H1 (cell line): ENCODE results near the gene LSG1. TPM values are rescaled to one million over a fixed set of nuclear protein-coding genes. Genes with fewer than 3 reads are reported as not detected.
A peak's percentile ranks its signal among the peaks of the same experiment; 100 is the strongest.

ENCODE experiments used
- CTCF ChIA-PET: fragments of 300-600 bp; sonication (Branson Sonifier 250); formaldehyde crosslinking; loops from one replicate; lab custom pipeline; 2021; ENCODE audit not compliant: partially characterized antibody; lab: Charles Lee
- POLR2A ChIA-PET: fragments of 300-600 bp; sonication (Branson Sonifier 250); formaldehyde crosslinking; loops from one replicate; lab custom pipeline; 2021; ENCODE audit warnings: inconsistent platforms; ENCODE audit not compliant: partially characterized antibody; lab: Charles Lee
- DNase-seq, 2 experiments: peaks; one replicate each; pipeline versions ENCODE4 v3.0.0 to v3.0.0-alpha.2; 2010 to 2022; ENCODE audit warnings: low spot score in 2 of 2, low read depth in 1 of 2, mixed read lengths in 1 of 2
- FAIRE-seq: peaks from 2 replicates; lab custom pipeline; 2011; peaks lifted over from hg19 to GRCh38; lab: Jason Lieb, UNC
- H2AFZ ChIP-seq: 2 replicates; pipeline ENCODE4 v1.8.1; 2012; ENCODE audit warnings: low read length, inconsistent platforms
- H2AK5ac ChIP-seq: 2 replicates; pipeline ENCODE4 v1.6.1; 2013; ENCODE audit warnings: low read depth, low read length
- H2BK120ac ChIP-seq: replicated peaks from 2 replicates; pipeline ENCODE3; 2013; ENCODE audit warnings: low read depth, low read length, inconsistent platforms
- H2BK12ac ChIP-seq: 2 replicates; pipeline ENCODE4 v1.6.1; 2013; ENCODE audit warnings: low read depth, low read length
- H2BK15ac ChIP-seq: 2 replicates; pipeline ENCODE4 v1.6.1; 2013; ENCODE audit warnings: low read length
- H2BK20ac ChIP-seq: 2 replicates; pipeline ENCODE4 v1.6.1; 2013; ENCODE audit warnings: low read length
- H2BK5ac ChIP-seq: 2 replicates; pipeline ENCODE4 v1.6.1; 2013; ENCODE audit warnings: low read depth, low read length
- H3K14ac ChIP-seq: 2 replicates; pipeline ENCODE4 v1.6.1; 2013; ENCODE audit warnings: inconsistent platforms; ENCODE audit not compliant: insufficient read length
- H3K18ac ChIP-seq: 2 replicates; pipeline ENCODE4 v1.6.1; 2013; ENCODE audit warnings: low read length; ENCODE audit errors: extremely low read depth
- H3K23ac ChIP-seq: 2 replicates; pipeline ENCODE4 v1.6.1; 2013; ENCODE audit warnings: inconsistent platforms; ENCODE audit not compliant: insufficient read length
- H3K23me2 ChIP-seq: 2 replicates; pipeline ENCODE4 v1.6.1; 2013; ENCODE audit warnings: low read depth, low read length
- H3K27ac ChIP-seq: 2 replicates; pipeline ENCODE4 v1.6.1; 2011; ENCODE audit warnings: low read depth, low read length, inconsistent platforms
- H3K27me3 ChIP-seq, 4 experiments: replicated peaks in 1 of 4; 1 replicate in 1 of 4; 2 replicates in 3 of 4; pipeline versions ENCODE4 v1.6.1 to v1.8.1; 2011 to 2013; ENCODE audit warnings: low read length in 3 of 4, mild to moderate bottlenecking in 3 of 4, inconsistent platforms in 2 of 4, mixed read lengths in 2 of 4, moderate library complexity in 1 of 4; ENCODE audit not compliant: control insufficient read depth in 3 of 4, insufficient read depth in 3 of 4; ENCODE audit errors: extremely low read depth in 1 of 4
- H3K36me3 ChIP-seq, 4 experiments: 2 replicates each; pipeline versions ENCODE4 v1.6.1 to v1.8.1; 2011 to 2013; ENCODE audit warnings: mild to moderate bottlenecking in 4 of 4, low read length in 3 of 4, moderate library complexity in 2 of 4, control low read depth in 1 of 4, inconsistent platforms in 1 of 4; ENCODE audit not compliant: insufficient read depth in 4 of 4, control insufficient read depth in 2 of 4
- H3K4ac ChIP-seq: replicated peaks from 2 replicates; pipeline ENCODE3; 2013; ENCODE audit warnings: low read length, low read depth, mixed read lengths, inconsistent platforms; ENCODE audit not compliant: insufficient read length
- H3K4me1 ChIP-seq, 4 experiments: replicated peaks in 1 of 4; 1 replicate in 1 of 4; 2 replicates in 3 of 4; pipeline versions ENCODE4 v1.6.1 to v1.8.1; 2011 to 2013; ENCODE audit warnings: low read length in 3 of 4, inconsistent platforms in 2 of 4, mixed read lengths in 1 of 4; ENCODE audit not compliant: insufficient read depth in 4 of 4, control insufficient read depth in 3 of 4
- H3K4me2 ChIP-seq, 2 experiments: 2 replicates each; pipeline versions ENCODE4 v1.6.1 to v1.8.1; 2011 to 2013; ENCODE audit warnings: low read depth in 2 of 2, low read length in 2 of 2, control low read depth in 1 of 2, inconsistent platforms in 1 of 2, mild to moderate bottlenecking in 1 of 2; ENCODE audit not compliant: insufficient read depth in 1 of 2
- H3K4me3 ChIP-seq, 4 experiments: fragments of 200-600, 300-600 bp in 1 of 4; sonication (generic), shearing (Covaris generic), sonication (Bioruptor Twin) in 1 of 4; 2 replicates each; pipeline versions ENCODE4 v1.5.1 to v1.8.1; 2011 to 2016; ENCODE audit warnings: low read length in 4 of 4, low read depth in 3 of 4, control low read depth in 2 of 4, inconsistent platforms in 2 of 4, mild to moderate bottlenecking in 2 of 4, mixed read lengths in 1 of 4, moderate library complexity in 1 of 4; ENCODE audit not compliant: insufficient read depth in 2 of 4; ENCODE audit errors: extremely low read depth in 1 of 4
- H3K56ac ChIP-seq: replicated peaks from 2 replicates; pipeline ENCODE3; 2013; ENCODE audit warnings: low read depth, mild to moderate bottlenecking, mixed read lengths, low read length, inconsistent platforms; ENCODE audit not compliant: insufficient read length
- H3K79me1 ChIP-seq: 2 replicates; pipeline ENCODE4 v1.6.1; 2013; ENCODE audit warnings: low read depth, low read length, control low read depth
- H3K79me2 ChIP-seq, 2 experiments: 2 replicates each; pipeline versions ENCODE4 v1.6.1 to v1.8.1; 2012 to 2013; ENCODE audit warnings: low read length in 2 of 2, mild to moderate bottlenecking in 2 of 2, inconsistent platforms in 1 of 2; ENCODE audit not compliant: insufficient read depth in 2 of 2, control insufficient read depth in 1 of 2
- H3K9ac ChIP-seq, 4 experiments: replicated peaks in 1 of 4; 1 replicate in 1 of 4; 2 replicates in 3 of 4; pipeline versions ENCODE4 v1.6.1 to v1.8.1; 2011 to 2013; ENCODE audit warnings: low read depth in 3 of 4, low read length in 3 of 4, control low read depth in 2 of 4, mild to moderate bottlenecking in 2 of 4, moderate library complexity in 2 of 4, inconsistent platforms in 1 of 4; ENCODE audit errors: extremely low read depth in 1 of 4
- H3K9me3 ChIP-seq, 2 experiments: 2 replicates each; pipeline versions ENCODE4 v1.6.1 to v1.8.1; 2012 to 2013; ENCODE audit warnings: mild to moderate bottlenecking in 2 of 2, moderate library complexity in 2 of 2, control low read depth in 1 of 2, inconsistent platforms in 1 of 2, low read depth in 1 of 2, low read length in 1 of 2, mixed read lengths in 1 of 2; ENCODE audit not compliant: insufficient read depth in 2 of 2
- H4K20me1 ChIP-seq, 2 experiments: replicated peaks in 1 of 2; 2 replicates each; pipeline versions ENCODE3 to v1.8.1; 2011 to 2013; ENCODE audit warnings: inconsistent platforms in 2 of 2, low read length in 2 of 2, mild to moderate bottlenecking in 1 of 2; ENCODE audit not compliant: insufficient read depth in 2 of 2, control insufficient read depth in 1 of 2
- H4K5ac ChIP-seq: 2 replicates; pipeline ENCODE4 v1.6.1; 2013; ENCODE audit warnings: low read length, low read depth, mixed read lengths, inconsistent platforms; ENCODE audit not compliant: insufficient read length
- H4K8ac ChIP-seq: 2 replicates; pipeline ENCODE4 v1.8.0; 2013; ENCODE audit warnings: mild to moderate bottlenecking, moderate library complexity, low read length, inconsistent platforms; ENCODE audit not compliant: insufficient read depth; ENCODE audit errors: extremely low read depth
- H4K91ac ChIP-seq: replicated peaks from 2 replicates; pipeline ENCODE3; 2013; ENCODE audit warnings: low read length, mixed read lengths, inconsistent platforms; ENCODE audit not compliant: insufficient read length
- CTCF ChIP-seq, 3 experiments: IDR thresholded peaks; 1 replicate in 2 of 3; 2 replicates in 1 of 3; pipeline versions ENCODE4 v1.5.1 to v1.6.1; 2011; ENCODE audit warnings: low read length in 3 of 3, mild to moderate bottlenecking in 3 of 3, inconsistent platforms in 2 of 3, low read depth in 1 of 3, moderate library complexity in 1 of 3; ENCODE audit not compliant: insufficient read depth in 1 of 3; ENCODE audit errors: control extremely low read depth in 1 of 3
- MAX ChIP-seq: IDR thresholded peaks from 2 replicates; pipeline ENCODE4 v1.6.1; 2012; ENCODE audit warnings: inconsistent platforms
- WGBS, 2 experiments: shearing (Covaris generic) in 1 of 2; methylation state at CpG; one replicate each; pipeline versions ENCODE4 v1.1.6 to v1.1.7; 2013 to 2015; ENCODE audit warnings: low lambda C conversion rate in 2 of 2, mixed read lengths in 2 of 2, inconsistent platforms in 1 of 2, low coverage in 1 of 2, missing lambda C conversion rate in 1 of 2; ENCODE audit not compliant: insufficient replicate concordance in 2 of 2, insufficient coverage in 1 of 2, insufficient read length in 1 of 2; ENCODE audit errors: extremely low coverage in 1 of 2, missing lambda C conversion rate in 1 of 2; 5-methylcytosine and 5-hydroxymethylcytosine counted together
- polyA plus RNA-seq, 7 experiments: library from polyadenylated mRNA; depleted of rRNA in 3 of 7; stranded (reverse) in 5 of 7; unstranded in 2 of 7; fragments of >200 nt in 5 of 7; fragments of 200-250 nt in 2 of 7; gene quantifications; 1 replicate in 5 of 7; 2 replicates in 1 of 7; 4 replicates in 1 of 7; pipeline versions ENCODE4 v1.2.1 to v1.2.3, GENCODE V29; 2011 to 2013; ENCODE audit warnings: missing spikeins in 2 of 7, mixed read lengths in 2 of 7
- total RNA-seq: library from RNA; stranded (reverse); fragmentation: NEBNext Ultra II Directional; extraction: Animal tissue kit (Norgen Biotek cat#: 25700); gene quantifications from 2 replicates; pipeline ENCODE4 v1.2.1, GENCODE V29; 2021

LSG1 gene
- total and polyA plus RNA-seq, 2 of the 8 experiments (the other 6 are each of a cell fraction or from before 2014, with no cell fraction given): 23.7 to 47.6 TPM

- no peaks in the 10 kb centered on the region for H3K79me1 ChIP-seq
- no peaks in the 10 kb centered on the region for H3K27me3 ChIP-seq
- no peak overlapping the region for H3K27ac ChIP-seq
- no peak overlapping the region for H2BK12ac ChIP-seq
- POLR2A ChIA-PET: interaction anchor here (1.1 kb wide), 1 partner anchor 10 kb away, joined by 4 read pairs; the partner anchor contains the start of gene TMEM44
- H2AFZ ChIP-seq: no peak overlapping the region
- no peaks in the 10 kb centered on the region for H3K4me1 ChIP-seq
- no peak overlapping the region for H3K4ac ChIP-seq
- no peak overlapping the region for H4K91ac ChIP-seq
- no peak overlapping the region for H2BK15ac ChIP-seq
- TF ChIP-seq MAX (no peak), CTCF (IDR thresholded peaks at IDR 0.05; ENCODE audit: control extremely low read depth in 1 of 3, insufficient read depth in 1 of 3, low read depth in 1 of 3, low read length in 3 of 3) (peak; percentile 18 to 55 (median 35); a peak in 2 of 4 replicates)
- TF ChIP-seq, all 59 proteins: peak for 1
- CTCF ChIA-PET: interaction anchor here (0.6 to 2.6 kb wide), 5 partner anchors 8 to 334 kb away, joined by 3 to 5 read pairs (median 3); no protein-coding TSS in a partner anchor
- Histone ChIP-seq H3K9me3 (no peaks in the 10 kb centered on the region), H3K23ac (no peak overlapping the region), H3K36me3 (peaks cover 0 to 18% (median 1%) of the 10 kb centered on the region in 4 experiments; a peak in 4 of 8 replicates), H3K9ac (no peak overlapping the region), H3K56ac (no peak overlapping the region), H3K4me3 (no peak overlapping the region), H3K4me2 (no peak overlapping the region), H3K23me2 (no peaks in the 10 kb centered on the region), H4K8ac (peak overlapping the region; percentile 44), H4K20me1 (peaks cover 0 to 3% of the 10 kb centered on the region in 2 experiments), H4K5ac (no peak overlapping the region), H2BK20ac (no peak overlapping the region), H3K79me2 (no peaks in the 10 kb centered on the region), H2BK5ac (no peak overlapping the region), H2AK5ac (no peak overlapping the region), H3K18ac (no peak overlapping the region), H3K14ac (no peak overlapping the region), H2BK120ac (no peak overlapping the region)
- 89% methylated on average over 25 of the region's 25 CpGs; no CpG with 5 or more reads in 1 of the 2 experiments for WGBS, 2 experiments
- DNase-seq (no peak), FAIRE-seq (no peak)
Observed at GRCh38 chr3:194623449-194624290, 48.3 kb downstream of the LSG1 start.
